A673 (cell line): ENCODE data around the gene BMERB1. TPM values are rescaled to one million over a fixed set of nuclear protein-coding genes. Genes with fewer than 3 reads are reported as not detected.
"Not testable (repeated sequence)": the region's sequence is repeated elsewhere in the genome, so short reads cannot be mapped to it uniquely, and the experiment has no call there.

ENCODE experiments used
- BruUV-seq: library from RNA; stranded (reverse); fragments of 400-500 nt; replicated peaks from 2 replicates; lab custom pipeline; 2021; lab: Mats Ljungman, UMichigan
- CTCF ChIA-PET: fragments of 300-600 bp; sonication (Branson Sonifier 250); formaldehyde crosslinking; loops from one replicate; lab custom pipeline; 2022; ENCODE audit warnings: antibody characterized with exemption; lab: Charles Lee
- POLR2A ChIA-PET: fragments of 300-600 bp; sonication (Branson Sonifier 250); formaldehyde crosslinking; loops from one replicate; lab custom pipeline; 2022; ENCODE audit warnings: antibody characterized with exemption; ENCODE audit not compliant: low non-redundant PET; lab: Charles Lee
- DNase-seq: peaks from one replicate; pipeline ENCODE4 v3.0.0-alpha.2; 2015; ENCODE audit warnings: low spot score
- H3K27ac ChIP-seq: fragments of 200-600 bp; sonication (generic); 2 replicates; pipeline ENCODE4 v1.5.1; 2016; ENCODE audit warnings: mixed run types, low read depth, mild to moderate bottlenecking, mixed read lengths, antibody characterized with exemption, low read length; ENCODE audit not compliant: poor library complexity, severe bottlenecking
- H3K27me3 ChIP-seq: fragments of 200-600 bp; sonication (generic); replicated peaks from 2 replicates; pipeline ENCODE4 v1.6.1; 2017; ENCODE audit warnings: mixed run types, low read depth, mild to moderate bottlenecking, mixed read lengths, antibody characterized with exemption, low read length; ENCODE audit not compliant: insufficient read depth, poor library complexity
- H3K36me3 ChIP-seq: fragments of 200-600 bp; sonication (generic); 2 replicates; pipeline ENCODE4 v1.6.1; 2016; ENCODE audit warnings: mixed run types, mild to moderate bottlenecking, mixed read lengths, antibody characterized with exemption, low read length; ENCODE audit not compliant: insufficient read depth, poor library complexity, severe bottlenecking
- H3K4me1 ChIP-seq: fragments of 200-600 bp; sonication (generic); 2 replicates; pipeline ENCODE4 v1.6.1; 2017; ENCODE audit warnings: mixed run types, mild to moderate bottlenecking, mixed read lengths, antibody characterized with exemption, low read length; ENCODE audit not compliant: insufficient read depth, poor library complexity, severe bottlenecking
- H3K4me3 ChIP-seq: fragments of 200-600 bp; sonication (generic); 2 replicates; pipeline ENCODE4 v1.5.1; 2016; ENCODE audit warnings: low read depth, mixed run types, mild to moderate bottlenecking, mixed read lengths, low read length; ENCODE audit not compliant: poor library complexity, severe bottlenecking
- H3K9me3 ChIP-seq: fragments of 200-600 bp; sonication (generic); 2 replicates; pipeline ENCODE4 v1.6.1; 2016; ENCODE audit warnings: mixed run types, low read depth, mild to moderate bottlenecking, mixed read lengths, antibody characterized with exemption, low read length; ENCODE audit not compliant: poor library complexity, severe bottlenecking
- CTCF ChIP-seq: fragments of 300-800, 200-600 bp; sonication (generic); conservative IDR thresholded peaks from 2 replicates; pipeline ENCODE4 v1.5.1; 2017; ENCODE audit warnings: low read depth, mild to moderate bottlenecking, antibody characterized with exemption, low read length, moderate library complexity, mixed read lengths
- EZH2 ChIP-seq: fragments of 200-600 bp; sonication (generic); IDR thresholded peaks from 2 replicates; pipeline ENCODE4 v1.6.1; 2017; ENCODE audit warnings: borderline replicate concordance, low read depth, mild to moderate bottlenecking, mixed read lengths, antibody characterized with exemption, low read length; ENCODE audit not compliant: poor library complexity, severe bottlenecking
- intact Hi-C: fragments of 100-400 bp; cut with micrococcal nuclease; formaldehyde crosslinking; loops from one replicate; pipeline ENCODE4 v1.10.0; 2022; ENCODE audit not compliant: unreplicated experiment
- total RNA-seq: library from RNA; stranded (reverse); gene quantifications from 2 replicates; pipeline ENCODE4 v1.2.3, GENCODE V29; 2021

BMERB1 gene
- total RNA-seq, 1 experiment from 2014 or later, result 11.5 TPM

GRCh38 chr16:15542734-15543347, 108.5 kb downstream of the BMERB1 start:
- intact Hi-C loops, result no loop called here
- DNase-seq, result no peak
- H3K4me1 ChIP-seq, result no peaks in the 10 kb centered on the region
- no peak overlapping the region for H3K4me3 ChIP-seq
- ChIA-PET CTCF (interaction anchor here (0.7 kb wide), 1 partner anchor 17 kb away, joined by 15 read pairs; no protein-coding TSS in a partner anchor), POLR2A (interaction anchor here (0.7 kb wide), 1 partner anchor 20 kb away, joined by 3 read pairs; no protein-coding TSS in a partner anchor)
- no peak overlapping the region for H3K27ac ChIP-seq
- H3K27me3 ChIP-seq, result no peaks in the 10 kb centered on the region
- BruUV-seq, result no TSS peak
- H3K9me3 ChIP-seq, result no peaks in the 10 kb centered on the region
- TF ChIP-seq EZH2 (no peak), CTCF (no peak)
- H3K36me3 ChIP-seq, result no peaks in the 10 kb centered on the region

GRCh38 chr16:15544405-15544804, 110.0 kb downstream of the BMERB1 start:
- ChIA-PET POLR2A (no interaction called here), CTCF (no interaction called here)
- no peak for TF ChIP-seq CTCF
- TF ChIP-seq EZH2, result no peak
- intact Hi-C loops, result no loop called here
- no peak for DNase-seq
- H3K36me3 ChIP-seq, result no peaks in the 10 kb centered on the region
- no peaks in the 10 kb centered on the region for H3K27me3 ChIP-seq
- H3K9me3 ChIP-seq, result no peaks in the 10 kb centered on the region
- H3K4me1 ChIP-seq, result no peaks in the 10 kb centered on the region
- no TSS peak for BruUV-seq
- no peak overlapping the region for H3K4me3 ChIP-seq
- no peak overlapping the region for H3K27ac ChIP-seq

- intact Hi-C loops, result no loop called here
Observed at GRCh38 chr16:15545544-15545943, 111.2 kb downstream of the BMERB1 start.

GRCh38 chr16:15547072-15547767, 112.8 kb downstream of the BMERB1 start:
- DNase-seq, CTCF ChIA-PET, intact Hi-C loops: not testable (repeated sequence)

More at GRCh38 chr16:15545544-15545943, 111.2 kb downstream of the BMERB1 start:
- H3K36me3 ChIP-seq, result no peaks in the 10 kb centered on the region
- H3K9me3 ChIP-seq, result no peaks in the 10 kb centered on the region
- H3K4me3 ChIP-seq, result no peak overlapping the region
- H3K27me3 ChIP-seq, result no peaks in the 10 kb centered on the region
- H3K27ac ChIP-seq, result no peak overlapping the region
- ChIA-PET CTCF (no interaction called here), POLR2A (no interaction called here)
- no TSS peak for BruUV-seq
- no peaks in the 10 kb centered on the region for H3K4me1 ChIP-seq
- TF ChIP-seq EZH2 (no peak), CTCF (no peak)
- no peak for DNase-seq

More at GRCh38 chr16:15547072-15547767, 112.8 kb downstream of the BMERB1 start:
- H3K4me3 ChIP-seq, H3K4me1 ChIP-seq, H3K27ac ChIP-seq, BruUV-seq, H3K36me3 ChIP-seq, H3K9me3 ChIP-seq, H3K27me3 ChIP-seq, POLR2A ChIA-PET: not testable (repeated sequence)
